ENCODE measurements around the gene KRT71.

- no peak for TF ChIP-seq CTCF (conservative IDR thresholded peaks at IDR 0.05)
- TF ChIP-seq EZH2 (IDR thresholded peaks at IDR 0.05; ENCODE audit: low read depth) = no peak
Measured at GRCh38 chr12:52501490-52501889, 51.5 kb downstream of the KRT71 start.
